HepG2 (cell line): ENCODE data around the gene CPAMD8. TPM values are rescaled to one million over a fixed set of nuclear protein-coding genes. Genes with fewer than 3 reads are reported as not detected.

Experiments used
- ATF6 ChIP-seq: sonication (generic); formaldehyde crosslinking; conservative IDR thresholded peaks from 2 replicates; pipeline ENCODE4 v1.4.0; 2020; ENCODE audit warnings: missing genetic modification reagents
- FOSL1 ChIP-seq: sonication (generic); formaldehyde crosslinking; IDR thresholded peaks from 2 replicates; pipeline ENCODE4 v1.9.0; 2021; ENCODE audit warnings: missing genetic modification reagents, borderline replicate concordance
- FOXJ3 ChIP-seq: sonication (generic); formaldehyde crosslinking; IDR thresholded peaks from 2 replicates; pipeline ENCODE4 v1.4.0; 2020; ENCODE audit warnings: missing genetic modification reagents, mild to moderate bottlenecking, borderline replicate concordance
- MIXL1 ChIP-seq: IDR thresholded peaks from 2 replicates; pipeline ENCODE4 v1.6.1; 2016
- MTERF4 ChIP-seq: sonication (generic); formaldehyde crosslinking; IDR thresholded peaks from 2 replicates; pipeline ENCODE4 v1.8.0; 2023; ENCODE audit warnings: mild to moderate bottlenecking, missing genetic modification reagents
- SNRNP70 ChIP-seq: fragments of 200-400 bp; formaldehyde crosslinking; IDR thresholded peaks from 2 replicates; pipeline ENCODE4 v1.6.1; 2017; ENCODE audit warnings: mild to moderate bottlenecking, low read depth, low read length, moderate library complexity
- THAP7 ChIP-seq: sonication (generic); formaldehyde crosslinking; IDR thresholded peaks from 2 replicates; pipeline ENCODE4 v1.8.1; 2023; ENCODE audit warnings: mild to moderate bottlenecking, missing genetic modification reagents
- ZNF224 ChIP-seq: sonication (generic); formaldehyde crosslinking; IDR thresholded peaks from 2 replicates; pipeline ENCODE4 v1.5.0; 2020; ENCODE audit warnings: mild to moderate bottlenecking, missing genetic modification reagents
- ZNF430 ChIP-seq: sonication (generic); formaldehyde crosslinking; IDR thresholded peaks from 2 replicates; pipeline ENCODE4 v1.9.0; 2021; ENCODE audit warnings: mild to moderate bottlenecking, missing genetic modification reagents
- ZNF432 ChIP-seq: sonication (generic); formaldehyde crosslinking; IDR thresholded peaks from 2 replicates; pipeline ENCODE4 v1.5.0; 2020; ENCODE audit warnings: missing genetic modification reagents, mild to moderate bottlenecking, borderline replicate concordance
- ZNF503 ChIP-seq: sonication (generic); formaldehyde crosslinking; IDR thresholded peaks from 2 replicates; pipeline ENCODE4 v1.4.0; 2020; ENCODE audit warnings: missing genetic modification reagents
- ZNF598 ChIP-seq: sonication (generic); formaldehyde crosslinking; IDR thresholded peaks from 2 replicates; pipeline ENCODE4 v1.5.1; 2020; ENCODE audit warnings: mild to moderate bottlenecking, missing genetic modification reagents, borderline replicate concordance
- ZNF772 ChIP-seq: sonication (generic); formaldehyde crosslinking; IDR thresholded peaks from 2 replicates; pipeline ENCODE4 v1.5.0; 2020; ENCODE audit warnings: mild to moderate bottlenecking, missing genetic modification reagents
- ZNF777 ChIP-seq: sonication (generic); formaldehyde crosslinking; IDR thresholded peaks from 2 replicates; pipeline ENCODE4 v1.4.0; 2020; ENCODE audit warnings: missing genetic modification reagents
- ZNF83 ChIP-seq: sonication (generic); formaldehyde crosslinking; IDR thresholded peaks from 2 replicates; pipeline ENCODE4 v1.4.0; 2020; ENCODE audit warnings: missing genetic modification reagents, mild to moderate bottlenecking, borderline replicate concordance
- ZNF841 ChIP-seq: sonication (generic); formaldehyde crosslinking; IDR thresholded peaks from 2 replicates; pipeline ENCODE4 v1.8.1; 2023; ENCODE audit warnings: missing genetic modification reagents, borderline replicate concordance
- ZSCAN20 ChIP-seq: sonication (generic); formaldehyde crosslinking; IDR thresholded peaks from 2 replicates; pipeline ENCODE4 v1.4.0; 2020; ENCODE audit warnings: missing genetic modification reagents, mild to moderate bottlenecking, borderline replicate concordance
- polyA plus RNA-seq, 8 experiments: library from polyadenylated mRNA; depleted of rRNA in 3 of 8; stranded (reverse) in 7 of 8; unstranded in 1 of 8; fragments of >200 nt; fragmentation: Illumina TruSeq in 4 of 8; extraction: Trizol in 4 of 8; gene quantifications; 2 replicates each; pipeline versions ENCODE4 v1.2.1 to v1.2.3, GENCODE V29; 2011 to 2016; ENCODE audit warnings: low read depth in 4 of 8, missing spikeins in 1 of 8, mixed read lengths in 1 of 8; ENCODE audit not compliant: insufficient read depth in 1 of 8
- total RNA-seq, 5 experiments: library from RNA; depleted of rRNA; stranded (reverse); fragments of >200 nt; fragmentation: Illumina TruSeq; extraction: Trizol; gene quantifications; 2 replicates each; pipeline ENCODE4 v1.2.3, GENCODE V29; 2016; ENCODE audit warnings: low read depth in 1 of 5
- TF ChIP-seq, protein P1 (sequence below): sonication (generic); formaldehyde crosslinking; IDR thresholded peaks from 2 replicates; pipeline ENCODE4 v1.8.0; 2022; ENCODE audit warnings: mild to moderate bottlenecking, missing genetic modification reagents
- TF ChIP-seq, protein P2 (sequence below): sonication (generic); formaldehyde crosslinking; IDR thresholded peaks from 2 replicates; pipeline ENCODE4 v1.5.1; 2020; ENCODE audit warnings: mild to moderate bottlenecking, moderate library complexity, missing genetic modification reagents

The CPAMD8 gene
- total and polyA plus RNA-seq, 2 of the 13 experiments (the other 11 are each of a cell fraction or from before 2014, with no cell fraction given) = 0.29 to 0.34 TPM

GRCh38 chr19:17075035-17075863 is 48.6 kb upstream of the CPAMD8 start, which contains the start of the genes HAUS8 and MYO9B (continued):
- TF ChIP-seq ZNF841 (no peak), ZNF777 (CRISPR knock-in tag) (no peak), ZNF772 (CRISPR knock-in tag) (peak; percentile 51), ZNF83 (CRISPR knock-in tag) (0 out of 2 replicates have a peak, but pooled peaks have one; percentile 82), MTERF4 (CRISPR knock-in tag) (peak; percentile 23; the same call in 1 of the 2 replicates), ZNF224 (CRISPR knock-in tag) (0 out of 2 replicates have a peak, but pooled peaks have one; percentile 42), ZNF430 (peak; percentile 80; the same call in 1 of the 2 replicates), THAP7 (no peak), SNRNP70 (no peak), ATF6 (no peak), FOXJ3 (CRISPR knock-in tag) (no peak; the same call in 1 of the 2 replicates), ZNF503 (CRISPR knock-in tag) (peak; percentile 33; the same call in 1 of the 2 replicates), ZNF432 (CRISPR knock-in tag) (no peak), ZSCAN20 (no peak; the same call in 1 of the 2 replicates), MIXL1 (CRISPR knock-in tag) (no peak), ZNF598 (CRISPR knock-in tag) (peak; percentile 63; the same call in 1 of the 2 replicates), FOSL1 (CRISPR knock-in tag) (no peak)
- TF ChIP-seq, protein P1, sequence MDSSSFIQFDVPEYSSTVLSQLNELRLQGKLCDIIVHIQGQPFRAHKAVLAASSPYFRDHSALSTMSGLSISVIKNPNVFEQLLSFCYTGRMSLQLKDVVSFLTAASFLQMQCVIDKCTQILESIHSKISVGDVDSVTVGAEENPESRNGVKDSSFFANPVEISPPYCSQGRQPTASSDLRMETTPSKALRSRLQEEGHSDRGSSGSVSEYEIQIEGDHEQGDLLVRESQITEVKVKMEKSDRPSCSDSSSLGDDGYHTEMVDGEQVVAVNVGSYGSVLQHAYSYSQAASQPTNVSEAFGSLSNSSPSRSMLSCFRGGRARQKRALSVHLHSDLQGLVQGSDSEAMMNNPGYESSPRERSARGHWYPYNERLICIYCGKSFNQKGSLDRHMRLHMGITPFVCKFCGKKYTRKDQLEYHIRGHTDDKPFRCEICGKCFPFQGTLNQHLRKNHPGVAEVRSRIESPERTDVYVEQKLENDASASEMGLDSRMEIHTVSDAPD (CRISPR knock-in tag) = no peak
- TF ChIP-seq, protein P2, sequence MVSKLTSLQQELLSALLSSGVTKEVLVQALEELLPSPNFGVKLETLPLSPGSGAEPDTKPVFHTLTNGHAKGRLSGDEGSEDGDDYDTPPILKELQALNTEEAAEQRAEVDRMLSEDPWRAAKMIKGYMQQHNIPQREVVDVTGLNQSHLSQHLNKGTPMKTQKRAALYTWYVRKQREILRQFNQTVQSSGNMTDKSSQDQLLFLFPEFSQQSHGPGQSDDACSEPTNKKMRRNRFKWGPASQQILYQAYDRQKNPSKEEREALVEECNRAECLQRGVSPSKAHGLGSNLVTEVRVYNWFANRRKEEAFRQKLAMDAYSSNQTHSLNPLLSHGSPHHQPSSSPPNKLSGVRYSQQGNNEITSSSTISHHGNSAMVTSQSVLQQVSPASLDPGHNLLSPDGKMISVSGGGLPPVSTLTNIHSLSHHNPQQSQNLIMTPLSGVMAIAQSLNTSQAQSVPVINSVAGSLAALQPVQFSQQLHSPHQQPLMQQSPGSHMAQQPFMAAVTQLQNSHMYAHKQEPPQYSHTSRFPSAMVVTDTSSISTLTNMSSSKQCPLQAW (CRISPR knock-in tag) = peak; percentile 91
